ENCODE measurements around the gene ELOVL3. TPM values are rescaled to one million over a fixed set of nuclear protein-coding genes. Genes with fewer than 3 reads are reported as not detected.

The ELOVL3 gene
- total and polyA plus RNA-seq, 2 of the 4 experiments (the other 2 are of a cell fraction): 0.09 to 0.36 TPM

DNA sequence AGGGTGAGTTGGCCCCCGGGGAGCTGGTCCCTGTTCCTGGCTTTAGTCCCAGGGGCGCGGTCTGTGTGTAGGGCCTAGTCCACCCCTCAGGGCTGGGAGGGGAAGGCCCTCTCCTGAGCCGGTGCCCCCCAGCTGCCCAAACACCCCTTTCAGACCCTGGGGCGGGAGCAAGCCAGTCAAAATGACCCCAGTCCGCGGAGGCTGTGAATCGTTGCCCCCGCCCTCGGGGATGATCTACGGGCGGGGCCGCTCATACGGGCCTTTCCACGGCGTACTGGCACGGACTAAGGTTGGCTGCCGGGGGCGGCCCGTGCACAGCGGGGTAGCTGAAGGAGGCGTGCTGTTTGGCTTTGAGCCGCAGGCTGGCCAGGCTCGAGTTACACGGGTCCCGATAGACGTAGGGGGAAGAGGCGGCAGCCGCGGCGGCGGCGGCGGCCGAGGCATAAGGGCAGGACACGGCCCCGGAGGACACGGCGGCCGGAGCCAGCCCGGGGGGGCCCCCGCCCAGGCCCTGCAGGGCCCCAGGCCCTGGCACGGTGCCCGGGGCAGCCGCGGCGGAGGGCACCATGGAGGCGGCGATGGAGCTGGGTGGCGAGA lies 4.3 kb downstream of the ELOVL3 start:
- Histone ChIP-seq H3K56ac (ENCODE audit: extremely low read depth, insufficient read depth, low read length) (no peak overlapping the region), H3K4me2 (ENCODE audit: low read depth, low read length) (peak overlapping the region; percentile 84), H2AK5ac (ENCODE audit: low read depth, low read length) (no peak overlapping the region), H2BK120ac (ENCODE audit: low read depth, low read length) (no peak overlapping the region), H2BK20ac (ENCODE audit: low read depth, low read length) (no peak overlapping the region), H3K27ac (ENCODE audit: insufficient read depth, low read length) (no peak overlapping the region), H3K36me3 (ENCODE audit: control insufficient read depth, insufficient read depth, low read length) (no peaks in the 10 kb centered on the region), H2BK15ac (ENCODE audit: low read depth, low read length) (no peak overlapping the region), H3K9me3 (ENCODE audit: control insufficient read depth, insufficient read depth, low read length) (no peaks in the 10 kb centered on the region), H3K27me3 (ENCODE audit: control insufficient read depth, insufficient read depth, low read length) (peaks cover 35% of the 10 kb centered on the region; the same call in 1 of the 2 replicates), H3K4ac (ENCODE audit: low read depth, low read length) (no peak overlapping the region), H2AFZ (replicated peaks; ENCODE audit: low read length, poor library complexity) (peak overlapping the region; percentile 88), H3K9ac (ENCODE audit: low read depth, low read length) (no peak overlapping the region), H4K8ac (ENCODE audit: low read depth in 2 of 2, low read length in 2 of 2) (no peak overlapping the region), H3K9me1 (ENCODE audit: insufficient read depth, low read length) (0 out of 2 replicates have a peak, but pooled peaks cover 6% of the 10 kb centered on the region), H3K4me1 (ENCODE audit: control insufficient read depth, insufficient read depth, low read length) (peaks cover 11% of the 10 kb centered on the region), H3K18ac (ENCODE audit: low read depth, low read length) (no peak overlapping the region), H4K20me1 (ENCODE audit: insufficient read depth, low read length) (peaks cover 10% of the 10 kb centered on the region), H3K14ac (replicated peaks; ENCODE audit: low read depth, low read length) (no peak overlapping the region), H3K4me3 (ENCODE audit: insufficient read depth, low read depth, low read length) (peak overlapping the region; percentile 41), H4K5ac (ENCODE audit: low read depth, low read length) (no peak overlapping the region), H3K23ac (ENCODE audit: low read depth, low read length) (no peak overlapping the region), H2AK9ac (replicated peaks; ENCODE audit: low read depth, low read length, poor library complexity) (no peak overlapping the region), H4K91ac (ENCODE audit: insufficient read depth, low read depth, low read length) (no peak overlapping the region), H3K79me1 (ENCODE audit: low read depth in 1 of 2, low read length in 2 of 2) (no peaks in the 10 kb centered on the region), H2BK5ac (ENCODE audit: low read depth, low read length, poor library complexity, severe bottlenecking) (no peak overlapping the region)
- intact Hi-C loops (cut with micrococcal nuclease) (loop anchor here (1.0 to 2.0 kb wide), 2 partner anchors 62 to 169 kb away; no protein-coding TSS in a partner anchor), dilution Hi-C loops (cut with HindIII; ENCODE audit: low sequenced_read_pairs, unreplicated experiment) (no loop called here), in situ Hi-C loops (cut with MboI; ENCODE audit: low sequenced_read_pairs) (no loop called here)
- TF ChIP-seq FOS (IDR thresholded peaks at IDR 0.05; ENCODE audit: low read depth, low read length): no peak
- TF ChIP-seq BHLHE40 (IDR thresholded peaks at IDR 0.05; ENCODE audit: low read depth, low read length): peak; percentile 62; the same call in 1 of the 2 replicates
- TF ChIP-seq RAD21 (IDR thresholded peaks at IDR 0.05; ENCODE audit: low read length): no peak
- TF ChIP-seq RFX5 (IDR thresholded peaks at IDR 0.05; ENCODE audit: low read depth, low read length): no peak
- BruUV-seq (replicated peaks): no TSS peak
- ChIA-PET POLR2A (ENCODE audit: unreplicated experiment) (no interaction called here), CTCF (interaction anchor here (0.7 to 4.5 kb wide), 18 partner anchors 11 to 1066 kb away, joined by 3 to 59 read pairs (median 4); partner anchors contain the start of genes GBF1, NFKB2 and PITX3)
- ATAC-seq (ENCODE audit: low read depth) (peak; percentile 32), DNase-seq (peak; percentile 42)
- WGBS, 2 experiments (ENCODE audit: extremely low coverage in 2 of 2, insufficient read length in 1 of 2): 2% methylated on average over 21 of the region's 50 CpGs; no CpG with 5 or more reads in 1 of the 2 experiments

Measured in IMR-90 (cell line).